Measurements from ENCODE around the gene CAPN5.
"Not testable (repeated sequence)": the region's sequence is repeated elsewhere in the genome, so short reads cannot be mapped to it uniquely, and the experiment has no call there.

DNA sequence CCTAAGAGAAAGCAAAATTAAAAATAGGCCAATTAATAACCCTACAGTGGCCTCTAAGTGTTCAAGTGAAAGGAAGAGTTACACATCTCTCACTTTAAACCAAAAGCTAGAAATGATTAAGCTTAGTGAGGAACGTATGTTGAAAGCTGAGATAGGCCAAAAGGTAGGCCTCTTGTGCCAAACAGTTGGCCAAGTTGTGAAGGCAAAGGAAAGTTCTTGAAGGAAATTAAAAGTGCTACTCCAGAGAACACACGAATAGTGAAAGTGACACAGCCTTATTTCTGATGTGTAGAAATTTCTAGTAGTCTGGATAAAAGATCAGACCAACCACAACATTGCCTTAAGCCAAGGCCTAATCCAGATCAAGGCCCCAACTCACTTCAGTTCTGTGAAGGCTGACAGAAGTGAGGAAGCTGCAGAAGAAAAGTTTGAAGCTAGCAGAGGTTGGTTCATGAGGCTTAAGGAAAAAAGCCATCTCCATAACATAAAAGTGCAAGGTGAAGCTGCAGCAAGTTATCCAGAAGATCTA, 48.3 kb upstream of the CAPN5 start:
- not testable (repeated sequence) for TF ChIP-seq POLR2A (IDR thresholded peaks at IDR 0.05; ENCODE audit: extremely low read depth, insufficient read length); MYC (IDR thresholded peaks at IDR 0.05; ENCODE audit: low read depth, low read length)
- TF ChIP-seq, protein P1, sequence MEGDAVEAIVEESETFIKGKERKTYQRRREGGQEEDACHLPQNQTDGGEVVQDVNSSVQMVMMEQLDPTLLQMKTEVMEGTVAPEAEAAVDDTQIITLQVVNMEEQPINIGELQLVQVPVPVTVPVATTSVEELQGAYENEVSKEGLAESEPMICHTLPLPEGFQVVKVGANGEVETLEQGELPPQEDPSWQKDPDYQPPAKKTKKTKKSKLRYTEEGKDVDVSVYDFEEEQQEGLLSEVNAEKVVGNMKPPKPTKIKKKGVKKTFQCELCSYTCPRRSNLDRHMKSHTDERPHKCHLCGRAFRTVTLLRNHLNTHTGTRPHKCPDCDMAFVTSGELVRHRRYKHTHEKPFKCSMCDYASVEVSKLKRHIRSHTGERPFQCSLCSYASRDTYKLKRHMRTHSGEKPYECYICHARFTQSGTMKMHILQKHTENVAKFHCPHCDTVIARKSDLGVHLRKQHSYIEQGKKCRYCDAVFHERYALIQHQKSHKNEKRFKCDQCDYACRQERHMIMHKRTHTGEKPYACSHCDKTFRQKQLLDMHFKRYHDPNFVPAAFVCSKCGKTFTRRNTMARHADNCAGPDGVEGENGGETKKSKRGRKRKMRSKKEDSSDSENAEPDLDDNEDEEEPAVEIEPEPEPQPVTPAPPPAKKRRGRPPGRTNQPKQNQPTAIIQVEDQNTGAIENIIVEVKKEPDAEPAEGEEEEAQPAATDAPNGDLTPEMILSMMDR (IDR thresholded peaks at IDR 0.05; ENCODE audit: low read depth, low read length), result not testable (repeated sequence)
- TF ChIP-seq, protein P2, sequence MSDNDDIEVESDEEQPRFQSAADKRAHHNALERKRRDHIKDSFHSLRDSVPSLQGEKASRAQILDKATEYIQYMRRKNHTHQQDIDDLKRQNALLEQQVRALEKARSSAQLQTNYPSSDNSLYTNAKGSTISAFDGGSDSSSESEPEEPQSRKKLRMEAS (IDR thresholded peaks at IDR 0.05; ENCODE audit: low read depth, low read length), result not testable (repeated sequence)

Data from NB4 (cell line).